AG09319 (cell line): Measurements from ENCODE around the gene MAPKAPK3.
A peak's percentile ranks its signal among the peaks of the same experiment; 100 is the strongest.
"Not testable (repeated sequence)": the region's sequence is repeated elsewhere in the genome, so short reads cannot be mapped to it uniquely, and the experiment has no call there.

Experiments
- DNase-seq: peaks from one replicate; pipeline ENCODE4 v3.0.0-alpha.2; 2010; ENCODE audit warnings: low read depth; ENCODE audit errors: extremely low read depth
- TF ChIP-seq, protein P1 (sequence below): IDR thresholded peaks from 2 replicates; pipeline ENCODE4 v1.5.1; 2011; ENCODE audit warnings: low read depth, mild to moderate bottlenecking, inconsistent platforms, low read length, moderate library complexity

MAPKAPK3 gene

DNA sequence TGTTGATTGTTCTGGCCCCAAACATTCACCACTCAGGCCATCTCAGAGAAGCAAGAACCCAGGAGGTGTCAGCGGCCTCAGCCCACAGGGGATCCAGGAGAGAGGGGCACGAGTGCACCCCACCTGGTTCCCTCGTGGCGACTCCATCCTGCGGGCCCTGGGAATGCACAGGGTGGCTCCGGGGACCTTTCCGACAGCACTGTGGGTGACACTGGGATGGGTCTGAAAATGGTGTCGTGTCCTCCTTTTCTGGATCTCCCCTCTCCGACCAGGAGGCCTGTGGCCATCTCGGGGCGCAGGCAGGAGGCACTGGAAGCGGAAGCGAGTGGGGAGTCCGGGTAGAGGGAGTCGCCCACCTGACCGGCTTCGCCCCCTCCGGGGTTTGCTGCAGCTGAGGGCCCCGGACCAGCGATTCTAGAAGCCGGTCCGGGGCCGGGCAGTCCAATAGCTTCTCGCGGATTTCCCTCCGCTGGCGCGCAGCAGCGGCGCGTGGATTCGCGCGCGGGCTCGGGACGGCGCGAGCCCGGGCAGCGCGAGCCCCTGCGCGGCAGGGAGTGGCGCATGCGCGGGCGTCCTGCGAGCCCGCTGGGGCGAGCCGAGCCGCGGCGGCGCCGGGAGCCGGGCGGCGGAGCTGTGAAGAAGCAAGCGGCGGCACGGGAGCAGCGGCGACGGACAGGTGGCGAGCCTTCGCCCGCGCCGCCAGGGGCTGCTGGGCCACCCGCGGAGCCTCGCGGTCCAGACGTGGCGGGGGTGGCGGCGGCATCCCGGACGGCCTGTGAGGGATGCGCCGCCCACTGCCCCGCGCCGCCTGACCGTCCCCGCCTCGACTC is 57.6 kb downstream of the MAPKAPK3 start, which contains the start of gene DOCK3:
Gene DOCK3, plus strand, starts transcription at position 579 of the 830 bp plus-strand sequence. CDS start 337 bp downstream, outside the sequence.
- DNase-seq = peak; percentile 7
- TF ChIP-seq, protein P1, sequence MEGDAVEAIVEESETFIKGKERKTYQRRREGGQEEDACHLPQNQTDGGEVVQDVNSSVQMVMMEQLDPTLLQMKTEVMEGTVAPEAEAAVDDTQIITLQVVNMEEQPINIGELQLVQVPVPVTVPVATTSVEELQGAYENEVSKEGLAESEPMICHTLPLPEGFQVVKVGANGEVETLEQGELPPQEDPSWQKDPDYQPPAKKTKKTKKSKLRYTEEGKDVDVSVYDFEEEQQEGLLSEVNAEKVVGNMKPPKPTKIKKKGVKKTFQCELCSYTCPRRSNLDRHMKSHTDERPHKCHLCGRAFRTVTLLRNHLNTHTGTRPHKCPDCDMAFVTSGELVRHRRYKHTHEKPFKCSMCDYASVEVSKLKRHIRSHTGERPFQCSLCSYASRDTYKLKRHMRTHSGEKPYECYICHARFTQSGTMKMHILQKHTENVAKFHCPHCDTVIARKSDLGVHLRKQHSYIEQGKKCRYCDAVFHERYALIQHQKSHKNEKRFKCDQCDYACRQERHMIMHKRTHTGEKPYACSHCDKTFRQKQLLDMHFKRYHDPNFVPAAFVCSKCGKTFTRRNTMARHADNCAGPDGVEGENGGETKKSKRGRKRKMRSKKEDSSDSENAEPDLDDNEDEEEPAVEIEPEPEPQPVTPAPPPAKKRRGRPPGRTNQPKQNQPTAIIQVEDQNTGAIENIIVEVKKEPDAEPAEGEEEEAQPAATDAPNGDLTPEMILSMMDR = no peak

DNA sequence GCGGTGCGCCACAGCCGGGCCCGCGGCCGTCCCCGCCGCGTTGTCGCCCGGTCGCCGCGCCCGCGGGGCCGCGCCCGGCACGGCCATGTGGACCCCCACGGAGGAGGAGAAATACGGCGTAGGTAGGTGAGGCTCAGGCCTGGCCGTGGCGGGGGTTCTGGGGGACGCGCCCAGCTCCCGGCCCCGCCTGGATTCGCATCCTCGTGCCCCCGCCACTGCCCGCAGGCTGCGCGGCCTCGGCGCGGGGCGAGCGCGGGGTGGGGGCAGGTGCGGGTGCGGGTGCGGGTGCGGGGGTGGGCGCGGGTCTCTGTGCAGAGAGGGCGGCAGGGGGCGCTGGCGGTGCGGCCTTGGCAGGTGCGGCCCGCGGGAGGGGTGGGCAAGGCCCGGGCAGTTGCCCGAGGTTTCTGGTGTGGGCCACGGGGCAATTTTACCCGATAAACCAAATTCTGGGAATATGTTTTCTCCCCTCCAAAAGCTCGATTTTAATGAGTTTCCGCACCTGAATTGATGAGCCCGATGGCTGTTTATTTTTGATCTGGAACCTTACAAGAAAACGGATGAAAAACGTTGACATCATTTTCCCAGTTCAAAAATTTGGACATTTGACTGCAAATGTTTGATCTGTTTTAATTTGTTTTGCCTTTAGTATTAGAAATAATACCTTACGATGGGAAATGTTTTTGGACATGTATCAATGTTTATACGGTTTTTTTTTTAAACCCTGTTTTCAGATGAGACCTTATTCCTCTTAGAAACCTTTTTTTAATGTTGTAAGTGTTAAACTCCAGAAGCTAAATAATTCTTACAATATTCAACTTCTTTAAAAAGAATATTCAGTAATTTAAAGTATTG is 58.5 kb downstream of the MAPKAPK3 start:
- no peak for DNase-seq
- TF ChIP-seq, protein P1 = peak; percentile 2

DNA sequence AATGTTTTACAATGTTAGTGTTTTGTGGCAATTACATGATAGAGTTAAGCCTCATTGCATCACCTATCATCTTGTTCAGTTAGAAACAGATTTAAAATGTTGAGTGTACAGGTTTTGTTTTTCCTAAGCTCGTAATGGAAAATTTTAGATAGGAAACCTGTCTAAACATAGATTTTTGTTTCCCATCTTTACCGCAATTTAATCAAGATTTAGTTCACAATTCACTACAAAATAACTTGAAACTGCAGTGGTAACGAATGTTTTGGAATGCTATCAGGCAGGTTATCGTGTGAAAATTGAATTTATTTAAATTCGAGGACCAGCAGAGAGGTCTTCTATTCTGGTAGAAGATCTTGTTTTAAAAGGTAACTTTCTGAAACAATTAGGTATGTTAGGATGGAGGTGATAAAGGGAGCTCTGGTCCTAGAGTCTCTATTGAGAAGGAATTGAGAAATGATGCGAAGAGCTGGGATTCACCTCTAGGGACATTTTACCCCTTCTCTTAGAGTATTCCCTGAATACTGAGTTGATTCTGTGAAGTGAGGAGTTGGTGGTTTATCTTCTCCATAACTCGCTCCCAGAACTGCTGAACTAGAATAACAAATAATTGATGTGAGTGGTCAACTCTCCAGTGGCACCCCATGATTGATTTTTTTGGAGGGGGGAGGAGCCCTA is 59.2 kb downstream of the MAPKAPK3 start:
- no peak for DNase-seq
- TF ChIP-seq, protein P1 = no peak

DNA sequence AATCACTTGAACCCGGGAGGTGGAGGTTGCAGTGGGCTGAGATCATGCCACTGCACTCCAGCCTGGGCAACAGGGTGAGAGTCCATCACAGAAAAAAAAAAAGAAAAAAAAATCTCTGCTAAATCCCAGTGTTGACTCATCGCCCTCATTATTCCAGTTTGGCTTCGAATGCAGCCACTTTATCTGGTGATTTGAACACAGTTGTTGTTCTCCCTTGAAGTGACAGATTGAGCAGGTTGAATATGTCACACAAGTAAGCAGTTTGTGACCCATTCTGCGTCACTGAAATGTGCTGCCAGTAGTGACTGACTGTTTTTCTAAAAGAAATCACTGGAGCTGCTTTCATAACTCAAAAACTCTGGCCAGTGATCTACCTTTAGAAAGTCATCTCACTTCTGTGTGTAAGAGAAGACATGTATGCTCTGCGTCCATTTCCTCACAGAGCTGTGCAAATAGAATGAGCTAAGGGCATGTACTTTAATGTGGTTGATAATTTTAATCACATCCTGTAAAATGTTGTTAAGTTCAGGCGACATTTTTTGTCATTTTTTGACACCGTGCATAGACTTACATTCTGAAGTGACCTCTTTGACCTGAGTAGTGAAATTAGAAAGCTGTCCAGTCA is 70.3 kb downstream of the MAPKAPK3 start:
- TF ChIP-seq, protein P1 = no peak
- no peak for DNase-seq

DNA sequence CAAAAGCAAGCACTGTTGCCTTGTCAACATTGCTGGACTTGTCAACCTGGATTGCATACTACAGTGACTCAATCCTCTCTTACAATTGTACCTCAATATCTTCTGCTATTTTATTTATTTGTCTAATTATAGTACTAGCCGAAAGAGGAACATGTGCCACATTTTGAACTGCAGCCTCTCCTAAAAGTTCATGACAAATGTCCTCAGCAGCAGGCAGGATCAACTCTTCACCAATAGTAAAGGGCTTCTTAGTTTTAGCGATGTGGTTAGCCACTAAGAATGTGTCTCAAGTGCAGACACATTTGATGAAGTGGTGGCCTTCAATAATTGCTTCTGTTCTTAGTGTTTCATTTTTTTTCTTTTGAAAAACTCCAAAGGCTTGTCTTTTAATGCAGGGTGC is 71.0 kb downstream of the MAPKAPK3 start:
- TF ChIP-seq, protein P1 = no peak
- no peak for DNase-seq

DNA sequence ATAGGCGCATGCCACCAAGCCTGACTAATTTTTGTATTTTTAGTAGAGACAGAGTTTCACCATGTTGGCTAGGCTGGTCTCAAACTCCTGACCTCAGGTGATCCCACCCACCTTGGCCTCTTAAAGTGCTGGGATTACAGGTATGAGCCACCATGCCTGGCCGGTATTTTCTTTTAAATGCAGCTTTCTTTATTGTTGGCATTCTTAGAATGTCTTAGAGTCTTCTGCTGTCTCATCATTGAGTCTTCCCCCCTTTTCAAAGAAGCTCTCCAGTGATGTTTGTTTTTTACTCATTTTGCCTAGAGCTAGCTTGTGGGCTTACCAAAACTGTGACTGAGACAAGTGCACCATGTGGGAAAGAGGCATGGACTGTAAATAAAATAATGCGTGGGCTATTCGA is 71.7 kb downstream of the MAPKAPK3 start:
- not testable (repeated sequence) for DNase-seq

DNA sequence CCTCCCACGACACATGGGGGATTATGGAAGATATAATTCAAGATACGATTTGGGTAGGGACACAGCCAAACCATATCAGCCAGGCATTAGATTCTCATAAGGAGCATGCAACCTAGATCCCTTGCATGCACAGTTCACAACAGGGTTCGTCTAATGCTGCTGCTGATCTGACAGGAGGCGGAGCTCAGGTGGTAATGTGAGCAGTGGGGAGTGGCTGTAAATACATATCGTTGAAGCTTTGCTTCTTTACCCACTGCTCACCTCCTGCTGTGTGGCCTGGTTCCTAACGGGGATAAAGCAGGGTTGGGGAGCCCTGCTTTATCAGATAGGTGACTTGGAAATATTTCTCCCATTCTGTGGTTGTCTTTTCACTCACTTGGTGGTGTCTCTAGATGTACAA is 72.6 kb downstream of the MAPKAPK3 start:
- TF ChIP-seq, protein P1 = no peak
- no peak for DNase-seq
